Measurements from ENCODE around the gene ABCG4.

- TF ChIP-seq, protein P1, sequence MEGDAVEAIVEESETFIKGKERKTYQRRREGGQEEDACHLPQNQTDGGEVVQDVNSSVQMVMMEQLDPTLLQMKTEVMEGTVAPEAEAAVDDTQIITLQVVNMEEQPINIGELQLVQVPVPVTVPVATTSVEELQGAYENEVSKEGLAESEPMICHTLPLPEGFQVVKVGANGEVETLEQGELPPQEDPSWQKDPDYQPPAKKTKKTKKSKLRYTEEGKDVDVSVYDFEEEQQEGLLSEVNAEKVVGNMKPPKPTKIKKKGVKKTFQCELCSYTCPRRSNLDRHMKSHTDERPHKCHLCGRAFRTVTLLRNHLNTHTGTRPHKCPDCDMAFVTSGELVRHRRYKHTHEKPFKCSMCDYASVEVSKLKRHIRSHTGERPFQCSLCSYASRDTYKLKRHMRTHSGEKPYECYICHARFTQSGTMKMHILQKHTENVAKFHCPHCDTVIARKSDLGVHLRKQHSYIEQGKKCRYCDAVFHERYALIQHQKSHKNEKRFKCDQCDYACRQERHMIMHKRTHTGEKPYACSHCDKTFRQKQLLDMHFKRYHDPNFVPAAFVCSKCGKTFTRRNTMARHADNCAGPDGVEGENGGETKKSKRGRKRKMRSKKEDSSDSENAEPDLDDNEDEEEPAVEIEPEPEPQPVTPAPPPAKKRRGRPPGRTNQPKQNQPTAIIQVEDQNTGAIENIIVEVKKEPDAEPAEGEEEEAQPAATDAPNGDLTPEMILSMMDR (IDR thresholded peaks at IDR 0.05), result no peak
- TF ChIP-seq POLR2A (IDR thresholded peaks at IDR 0.05) (no peak), POLR2AphosphoS5 (IDR thresholded peaks at IDR 0.05) (no peak)
Observed at GRCh38 chr11:119179342-119179741, 30.5 kb downstream of the ABCG4 start.
